Esophagus squamous epithelium (tissue), 4 donors: ENCODE measurements around the gene LRRC45.

Experiments
- CTCF ChIP-seq, 6 experiments: fragments of 450-650 bp in 4 of 6; fragments of 200-600 bp in 2 of 6; sonication (generic) in 2 of 6; IDR thresholded peaks; one replicate each; pipeline ENCODE4 v1.5.1; 2016 to 2019; ENCODE audit warnings: antibody characterized with exemption in 6 of 6, mild to moderate bottlenecking in 4 of 6, moderate library complexity in 4 of 6
- POLR2A ChIP-seq, 4 donors: fragments of 450-650 bp; IDR thresholded peaks; one replicate each; pipeline ENCODE4 v1.6.1; 2017; ENCODE audit warnings: antibody characterized with exemption in 4 of 4, mild to moderate bottlenecking in 4 of 4, moderate library complexity in 3 of 4

GRCh38 chr17:82022310-82022980 lies 660 bp upstream of the LRRC45 start, which contains the start of gene CENPX:
- TF ChIP-seq CTCF (IDR thresholded peaks at IDR 0.05) (no peak), POLR2A (IDR thresholded peaks at IDR 0.05) (peak in 3 of 4 donors; percentile 35 to 56 (median 54))
